GM21390 (cell line): ENCODE data around the gene WDR12.
"Not testable (repeated sequence)": the region's sequence is repeated elsewhere in the genome, so short reads cannot be mapped to it uniquely, and the experiment has no call there.

ENCODE experiments used
- ATAC-seq: cut with Tn5 transposase; IDR thresholded peaks from one replicate; pipeline ENCODE4 v1.9.1; 2021; ENCODE audit not compliant: unreplicated experiment

The WDR12 gene

DNA sequence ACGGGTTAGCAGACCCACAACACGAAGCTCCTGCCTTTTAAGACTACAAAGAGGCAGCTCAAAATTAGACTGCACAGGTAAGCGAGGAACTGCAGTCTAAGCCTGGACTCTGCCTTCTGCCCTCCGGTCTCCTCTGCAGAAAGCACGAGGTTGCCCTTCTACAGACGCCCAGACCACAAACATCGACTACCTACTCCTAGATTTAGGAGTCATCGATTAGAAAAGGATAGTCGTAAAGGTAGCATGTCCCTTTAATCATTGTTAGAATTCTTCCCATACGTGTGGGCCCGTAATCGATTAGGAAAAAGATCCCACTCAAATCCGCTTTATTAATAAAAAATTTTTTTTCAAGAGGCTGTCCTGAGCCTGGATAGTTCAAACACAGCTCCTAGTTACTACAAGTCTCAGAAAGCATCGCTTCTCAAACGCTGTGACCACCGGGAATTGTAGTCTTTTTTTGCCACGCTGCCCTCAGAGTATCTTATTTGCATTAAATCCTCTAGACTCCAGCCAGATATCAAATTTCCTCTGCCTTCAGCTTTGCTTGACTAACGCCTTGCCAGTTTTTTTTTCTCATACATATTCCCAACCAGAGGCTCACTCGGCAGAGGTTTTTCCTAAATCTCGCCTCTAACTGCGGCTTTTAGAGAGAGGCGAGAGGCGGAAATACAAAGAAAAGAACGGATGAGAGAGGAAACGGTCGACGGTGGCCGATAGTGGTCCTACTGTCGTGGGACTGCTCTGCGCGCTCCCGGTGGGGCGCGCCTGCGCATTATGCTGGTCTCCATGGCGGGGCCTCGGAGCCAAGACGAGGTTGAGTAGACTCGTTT is at the start of gene WDR12, which contains the start of gene CARF:
TSS of gene WDR12 (minus strand) at position 162 of the 830 bp plus-strand sequence. CDS start 197 bp downstream, outside the sequence.
TSS of gene CARF (plus strand) at position 764 of the 830 bp plus-strand sequence. CDS start 29,628 bp downstream, outside the sequence.
- ATAC-seq, result peak; percentile 75

DNA sequence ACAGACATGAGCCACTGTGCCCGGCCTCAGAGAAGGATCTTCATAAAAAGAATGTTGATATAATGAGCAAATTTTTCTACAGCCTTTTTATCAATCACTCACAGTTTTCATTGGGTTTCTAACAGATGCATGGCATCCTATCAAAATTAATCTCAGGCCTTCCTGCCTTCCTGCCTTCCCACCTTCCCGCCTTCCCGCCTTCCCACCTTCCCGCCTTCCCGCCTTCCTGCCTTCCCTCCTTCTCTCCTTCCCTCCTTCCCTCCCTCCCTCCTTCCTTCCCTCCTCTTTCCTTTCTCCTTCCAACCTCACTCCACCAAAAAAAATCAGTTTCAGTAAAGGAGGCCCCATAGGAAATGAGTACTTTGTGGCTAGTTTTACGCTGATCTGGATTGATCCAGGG is 49.1 kb upstream of the WDR12 start:
- no peak for ATAC-seq

DNA sequence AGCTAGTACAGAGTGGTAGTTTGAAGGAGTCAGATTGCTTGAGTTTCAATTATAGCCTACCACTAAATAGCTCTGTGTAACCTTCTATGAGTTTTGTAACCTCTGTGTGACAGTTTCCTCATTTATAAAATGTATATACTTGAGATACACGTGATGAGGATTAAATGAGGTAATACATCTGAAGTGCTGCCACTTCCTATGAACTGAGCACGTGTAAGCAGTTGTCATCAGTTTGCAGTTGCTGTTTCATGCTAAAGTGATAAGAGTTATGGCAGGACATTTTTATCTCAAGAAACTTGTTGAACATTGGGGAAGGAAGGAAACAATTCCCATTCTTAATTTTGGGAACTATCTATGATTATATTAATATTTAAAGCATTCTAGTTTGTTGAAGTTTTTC is 39.1 kb upstream of the WDR12 start:
- no peak for ATAC-seq

DNA sequence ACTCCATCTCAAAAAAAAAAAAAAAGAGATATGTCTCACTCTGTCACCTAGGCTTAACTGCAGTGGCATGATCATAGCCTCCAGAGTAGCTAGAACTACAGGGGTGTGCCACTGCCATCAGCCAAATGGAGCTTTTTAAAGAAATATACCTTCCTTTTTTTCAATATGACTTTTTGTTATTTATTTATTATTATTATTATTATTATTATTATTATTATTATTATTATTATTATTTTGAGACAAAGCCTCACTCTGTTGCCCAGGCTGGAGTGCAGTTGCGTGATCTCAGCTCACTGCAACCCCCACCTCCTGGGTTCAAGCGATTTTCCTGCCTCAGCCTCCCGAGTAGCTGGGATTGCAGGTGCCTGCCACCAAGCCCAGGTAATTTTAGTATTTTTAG is 37.9 kb upstream of the WDR12 start:
- not testable (repeated sequence) for ATAC-seq

DNA sequence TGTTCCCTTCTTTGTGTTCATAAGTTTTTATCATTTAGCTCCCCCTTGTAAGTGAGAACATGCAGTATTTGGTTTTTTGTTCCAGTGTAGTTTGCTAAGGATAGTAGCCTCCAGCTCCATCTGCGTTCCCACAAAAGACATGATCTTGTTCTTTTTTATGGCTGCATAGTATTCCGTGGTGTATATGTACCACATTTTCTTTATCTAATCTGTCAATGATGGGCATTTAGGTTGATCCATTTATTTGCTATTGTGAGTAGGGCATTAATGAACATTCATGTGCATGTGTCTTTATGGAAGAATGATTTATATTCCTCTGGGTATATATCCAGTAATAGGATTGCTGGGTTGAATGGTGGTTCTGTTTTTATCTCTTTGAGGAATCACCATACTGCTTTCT is 34.0 kb upstream of the WDR12 start:
- no peak for ATAC-seq

DNA sequence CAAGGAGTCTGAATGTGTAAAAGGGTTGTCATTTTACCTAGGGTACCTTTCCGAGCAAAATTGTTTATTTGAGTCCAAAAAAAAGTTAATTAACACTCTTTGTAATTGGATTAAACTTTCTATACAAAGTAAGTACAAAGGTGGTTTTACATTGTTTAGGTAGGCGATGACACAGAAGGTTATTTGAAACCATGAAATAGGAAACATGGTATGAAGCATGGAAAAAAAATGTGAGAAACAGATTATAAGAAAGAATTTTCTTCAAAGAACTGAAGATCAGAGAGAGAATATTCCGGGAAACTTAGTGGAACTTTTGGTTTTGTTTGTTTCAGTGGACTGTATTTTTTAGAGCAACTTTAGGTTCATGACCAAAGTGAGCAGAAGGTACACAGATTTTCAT is 33.3 kb upstream of the WDR12 start:
- no peak for ATAC-seq

DNA sequence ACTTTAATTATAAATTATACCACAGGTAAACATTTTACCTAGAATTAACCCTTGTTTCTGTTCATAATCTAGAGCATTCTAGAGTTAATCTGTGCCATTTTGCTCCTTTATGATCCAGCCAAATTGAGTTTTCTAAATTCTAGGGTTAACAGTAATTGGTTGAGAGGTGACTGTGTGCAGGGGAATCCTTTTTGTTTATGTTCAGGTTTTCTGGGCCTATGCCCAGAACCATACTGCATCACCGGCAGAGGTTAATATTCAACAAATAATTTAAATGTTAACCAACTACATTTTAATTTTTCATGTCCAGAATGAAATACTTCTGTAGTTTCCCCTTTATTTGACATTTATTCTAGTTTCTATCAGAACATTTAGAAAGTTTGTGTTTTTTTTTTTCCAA is 32.9 kb upstream of the WDR12 start:
- ATAC-seq, result no peak

DNA sequence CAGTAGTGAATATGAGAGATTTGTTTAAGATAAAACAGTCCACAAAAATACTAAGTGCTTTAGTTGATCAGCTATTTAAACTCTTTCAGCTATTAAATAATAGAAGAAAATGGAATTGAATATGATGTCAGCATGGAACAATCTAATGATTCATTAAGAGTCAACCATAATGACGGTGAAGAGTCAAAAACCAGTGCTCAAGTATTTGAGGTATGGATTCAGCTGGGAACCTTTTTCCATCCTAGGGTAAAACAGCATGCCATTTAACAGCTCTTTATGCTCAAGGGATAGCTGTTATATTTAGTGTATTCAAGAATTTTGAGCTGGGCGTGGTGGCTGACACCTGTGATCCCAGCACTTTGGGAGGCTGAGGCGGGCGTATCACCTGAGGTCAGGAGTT is 30.3 kb upstream of the WDR12 start:
- no peak for ATAC-seq

DNA sequence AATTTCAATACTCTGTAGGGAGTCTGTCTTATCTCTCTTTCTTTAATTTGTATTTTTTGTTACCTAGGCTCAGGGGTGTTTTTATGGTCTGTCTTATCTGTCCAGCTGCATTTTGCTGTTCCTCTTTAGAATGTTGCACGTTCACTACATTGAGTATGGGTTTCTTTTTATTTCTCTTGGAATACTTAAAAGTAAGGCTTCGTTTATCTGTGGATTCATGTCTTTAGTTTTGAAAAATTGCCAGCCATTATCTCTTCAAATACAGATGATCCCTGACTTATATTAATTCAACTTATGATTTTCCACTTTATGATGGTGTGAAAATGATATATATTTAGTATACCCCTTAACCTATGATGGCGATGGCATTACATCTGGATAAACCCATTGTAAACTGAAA is 27.5 kb upstream of the WDR12 start:
- ATAC-seq, result no peak

DNA sequence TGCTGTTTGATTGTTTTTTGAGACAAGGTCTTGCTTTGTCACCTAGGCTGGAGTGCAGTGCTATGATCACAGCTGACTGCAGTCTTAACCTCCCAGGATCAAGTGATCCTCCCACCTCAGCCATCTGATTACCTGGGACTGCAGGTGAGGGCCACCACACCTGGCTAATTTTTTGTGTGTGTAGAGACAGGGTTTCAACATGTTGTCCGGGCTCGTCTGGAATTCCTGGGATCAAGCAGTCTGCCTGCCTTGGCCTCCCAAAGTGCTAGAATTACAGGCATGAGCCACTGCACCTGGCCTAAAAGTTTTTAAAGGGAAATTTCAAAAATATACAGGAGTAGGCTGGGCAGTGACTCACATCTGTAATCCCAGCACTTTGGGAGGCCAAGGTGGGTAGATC is 23.0 kb upstream of the WDR12 start:
- ATAC-seq, result no peak

DNA sequence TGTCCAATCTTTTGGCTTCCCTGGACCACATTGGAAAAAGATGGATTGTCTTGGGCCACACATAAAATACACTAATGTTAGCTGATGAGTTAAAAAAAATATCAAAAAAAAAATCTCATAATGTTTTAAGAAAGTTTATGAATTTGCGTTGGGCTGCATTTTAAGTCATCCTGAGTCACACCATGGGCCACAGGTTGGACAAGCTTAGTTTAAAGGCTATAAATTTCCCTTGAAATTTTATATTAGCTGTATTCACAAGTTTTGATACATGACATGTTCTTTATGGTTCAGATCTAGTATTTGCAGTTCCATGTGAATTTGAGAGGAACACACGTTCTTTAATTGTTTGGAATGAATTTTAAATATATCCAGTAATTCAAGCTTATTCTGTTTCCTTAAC is 22.5 kb upstream of the WDR12 start:
- ATAC-seq, result no peak

DNA sequence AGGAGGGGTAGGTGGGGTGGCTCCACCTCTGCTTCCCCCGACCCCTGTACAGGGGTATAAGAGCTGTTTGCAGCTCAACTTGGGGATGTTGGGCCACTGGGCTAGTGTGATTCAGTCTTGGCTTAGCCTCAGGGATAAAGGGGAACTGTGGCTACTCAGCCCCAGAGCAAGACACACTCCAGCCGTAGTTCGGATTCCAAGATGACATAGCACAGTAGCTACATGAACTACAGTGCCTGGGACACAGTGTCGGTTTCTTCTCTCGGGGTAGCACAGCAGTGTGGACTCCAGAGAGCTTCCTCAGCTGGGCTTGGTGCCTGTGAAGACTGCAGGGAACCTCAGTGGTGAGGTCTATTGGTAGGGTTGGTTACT is 21.7 kb upstream of the WDR12 start:
- no peak for ATAC-seq

DNA sequence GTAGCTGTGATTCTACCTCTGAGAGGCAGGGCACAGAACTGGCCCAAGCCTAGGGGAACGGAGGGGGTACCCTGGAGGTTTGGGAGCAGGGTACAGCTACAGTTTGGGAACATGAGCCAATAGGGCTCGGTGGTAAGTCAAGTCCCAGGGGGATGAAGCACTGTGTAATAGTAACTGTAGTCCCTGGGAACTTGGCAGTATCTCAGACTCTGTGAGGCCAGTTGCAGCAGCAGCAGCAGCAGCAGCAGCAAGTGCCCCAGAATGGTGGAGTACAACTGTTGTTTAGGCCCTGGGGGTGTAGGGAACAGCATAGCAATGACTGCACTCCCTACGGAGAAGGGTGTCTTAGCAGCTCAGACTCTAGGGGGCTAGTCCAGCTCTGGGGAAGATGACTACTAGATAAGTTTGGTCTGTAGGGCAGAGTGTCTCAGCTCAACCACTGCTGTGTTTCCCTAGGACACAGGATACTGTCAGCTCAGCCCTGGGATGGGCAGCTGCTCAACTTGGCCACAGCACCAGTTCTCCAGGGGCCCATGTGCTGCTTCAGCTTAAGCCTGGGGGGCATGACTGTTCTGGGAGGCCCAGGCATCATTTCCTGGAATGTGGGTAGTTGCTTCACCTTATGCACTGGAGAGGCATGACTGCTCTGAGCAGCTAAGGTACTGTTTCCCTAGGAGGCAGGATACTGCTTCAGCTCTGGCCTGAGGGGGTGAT is 21.1 kb upstream of the WDR12 start:
- ATAC-seq, result no peak

DNA sequence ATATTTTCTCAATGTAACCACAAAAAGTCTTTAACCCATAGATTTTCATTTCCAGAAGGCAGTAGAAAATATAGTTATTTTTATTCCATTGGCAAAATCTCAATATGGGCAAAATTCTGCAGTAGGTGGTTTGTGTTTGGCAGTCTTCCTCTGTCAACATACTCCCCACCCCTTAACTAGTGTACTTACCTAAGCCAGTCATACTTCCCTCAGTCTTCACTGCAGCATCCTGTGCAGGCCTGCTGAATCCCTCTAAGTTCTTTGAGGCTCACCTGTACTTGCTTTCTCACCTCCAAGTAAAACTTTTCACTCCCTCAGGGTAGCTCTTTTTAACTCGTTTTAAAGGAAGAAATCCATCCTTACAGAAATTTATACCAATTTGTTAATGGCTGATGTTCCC is 7.4 kb upstream of the WDR12 start:
- ATAC-seq, result no peak

DNA sequence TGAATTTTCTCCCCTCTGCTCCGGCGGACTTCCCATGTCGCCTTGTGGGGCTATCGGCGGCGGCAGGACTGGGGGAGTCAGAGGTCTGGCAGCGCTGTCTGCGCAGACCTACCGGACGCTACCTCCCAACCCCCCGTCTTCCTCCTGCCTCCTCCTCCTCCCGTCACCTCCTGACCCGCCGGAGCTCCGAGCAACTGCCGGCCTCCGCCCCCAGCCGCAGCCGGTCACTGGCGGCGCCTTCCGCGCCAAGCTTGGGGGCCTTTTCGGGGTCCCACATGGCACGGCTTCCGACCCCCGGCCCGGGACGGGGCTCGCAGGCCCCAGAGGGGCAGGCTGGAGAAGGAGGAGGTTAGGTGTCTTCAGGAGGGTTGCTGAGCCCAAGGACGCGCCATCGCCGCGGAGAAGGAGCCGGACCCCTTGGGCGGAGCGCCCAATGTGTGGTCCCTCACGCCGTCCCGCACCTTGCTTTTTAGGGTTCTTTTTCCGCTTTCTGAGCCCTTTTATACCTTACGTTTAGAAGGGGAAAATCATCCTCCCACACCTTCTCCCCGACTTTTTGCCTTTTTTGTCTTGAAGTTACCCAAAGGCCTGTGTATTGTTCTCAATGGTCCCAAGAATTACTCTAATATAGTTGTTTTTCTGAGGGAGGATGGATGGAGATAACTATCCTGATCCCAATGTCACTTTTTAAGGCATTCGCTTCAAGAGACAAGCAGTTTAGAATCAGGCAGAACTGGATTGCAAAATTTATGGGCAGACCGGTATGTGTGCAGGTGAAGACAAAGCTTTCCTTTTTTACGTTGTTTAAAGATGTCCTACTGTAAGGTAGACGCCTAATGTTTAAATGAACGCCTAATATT is 1.1 kb upstream of the WDR12 start:
- peak; percentile 53 for ATAC-seq

DNA sequence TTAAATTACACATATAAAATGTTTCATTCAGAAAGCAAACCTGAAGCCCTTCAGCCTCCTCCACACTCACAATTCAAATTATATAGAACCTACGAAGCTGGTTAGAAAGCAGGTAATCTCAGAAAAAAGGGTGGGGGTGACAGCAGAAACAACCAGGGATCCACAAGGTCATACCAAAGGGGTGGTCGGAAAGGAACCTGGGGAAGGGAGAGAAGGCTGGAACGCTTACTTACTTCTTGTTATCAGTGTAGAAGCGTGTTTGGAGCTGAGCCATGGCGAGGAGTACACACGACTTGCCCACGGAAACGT is 316 bp downstream of the WDR12 start:
- peak; percentile 5 for ATAC-seq

DNA sequence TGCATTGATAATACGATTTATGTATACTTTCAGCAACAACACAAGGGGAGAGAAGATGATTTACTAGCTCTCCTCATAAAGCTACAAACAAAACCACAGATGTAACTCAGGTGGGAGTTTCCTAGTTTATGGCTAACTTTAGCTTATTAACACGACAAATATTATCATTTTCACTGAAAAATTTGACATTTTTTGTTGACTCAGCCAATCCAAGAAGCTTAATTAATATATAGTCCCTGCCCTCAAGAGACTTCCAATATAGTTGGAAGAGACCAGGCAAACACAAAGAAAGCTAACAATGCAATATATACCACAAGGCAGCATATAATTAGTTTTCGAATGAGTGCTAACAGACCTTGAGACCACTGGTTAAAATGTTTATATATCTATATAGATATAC is 775 bp downstream of the WDR12 start:
- ATAC-seq, result no peak

DNA sequence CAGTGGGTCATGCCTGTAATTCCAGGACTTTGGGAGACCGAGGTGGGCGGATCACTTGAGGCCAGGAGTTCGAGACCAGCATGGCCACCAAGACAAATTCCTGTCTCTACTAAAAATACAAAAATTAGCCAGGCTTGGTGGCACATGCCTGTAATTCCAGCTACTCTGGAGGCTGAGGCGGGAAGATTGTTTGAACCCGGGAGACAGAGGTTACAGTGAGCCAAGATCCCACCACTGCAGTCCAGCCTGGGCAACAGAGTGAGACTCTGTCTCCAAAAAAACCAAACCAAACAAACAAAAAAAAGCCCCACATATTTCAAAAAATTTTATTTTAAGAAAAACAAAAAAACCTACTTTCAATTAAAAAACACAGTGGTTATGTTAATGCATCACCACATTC is 1.2 kb downstream of the WDR12 start:
- ATAC-seq, result not testable (repeated sequence)

DNA sequence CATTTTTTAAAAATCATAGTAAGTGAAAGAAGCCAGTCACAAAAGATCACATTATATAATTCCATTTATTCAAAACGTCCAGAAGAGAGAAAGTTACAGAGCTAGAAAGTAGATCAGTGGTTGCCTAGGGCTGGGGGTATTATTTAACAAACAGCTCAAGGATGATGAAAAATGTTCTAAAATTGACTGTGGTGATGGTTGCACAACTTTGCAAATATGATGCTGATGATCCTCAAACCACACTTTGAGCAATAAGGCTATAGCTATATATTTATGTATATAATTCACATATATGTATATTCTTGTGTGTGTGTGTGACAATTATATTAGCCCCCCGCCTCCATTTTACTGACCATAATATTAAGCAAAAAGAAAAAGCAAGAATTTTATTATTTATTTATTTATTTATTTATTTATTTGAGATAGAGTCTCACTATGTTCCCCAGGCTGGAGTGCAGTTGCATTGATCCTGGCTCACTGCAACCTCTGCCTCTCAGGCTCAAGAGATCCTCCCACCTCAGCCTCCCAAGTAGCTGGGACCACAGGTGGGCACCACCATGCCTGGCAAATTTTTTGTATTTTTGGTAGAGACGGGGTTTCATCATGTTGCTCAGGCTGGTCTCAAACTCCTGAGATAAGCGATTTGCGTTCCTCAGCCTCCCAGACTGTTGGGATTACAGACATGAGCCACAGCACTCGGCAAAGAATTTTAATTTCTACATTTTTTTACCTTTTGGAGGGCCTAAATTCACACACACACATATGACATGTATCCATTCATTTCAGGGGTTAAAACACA is 1.9 kb downstream of the WDR12 start:
- no peak for ATAC-seq

DNA sequence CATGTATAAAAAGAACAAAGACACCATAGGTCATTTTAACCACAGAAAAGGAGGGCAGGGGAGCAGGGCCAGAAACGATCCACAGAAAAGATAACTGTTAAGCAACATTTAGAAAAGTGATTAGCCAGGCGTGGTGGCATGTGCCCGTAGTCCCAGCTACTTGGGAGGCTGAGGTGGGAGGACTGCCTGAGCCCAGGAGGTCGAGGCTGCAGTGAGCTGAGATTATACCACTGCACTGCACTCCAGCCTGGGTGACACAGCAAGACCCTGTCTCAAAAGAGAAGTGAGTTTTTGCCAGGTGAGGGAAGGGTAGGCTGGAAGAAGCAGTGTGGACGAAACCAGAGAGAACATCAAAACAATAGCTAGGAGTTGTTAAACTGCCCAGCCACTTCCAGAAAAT is 3.3 kb downstream of the WDR12 start:
- ATAC-seq, result no peak

DNA sequence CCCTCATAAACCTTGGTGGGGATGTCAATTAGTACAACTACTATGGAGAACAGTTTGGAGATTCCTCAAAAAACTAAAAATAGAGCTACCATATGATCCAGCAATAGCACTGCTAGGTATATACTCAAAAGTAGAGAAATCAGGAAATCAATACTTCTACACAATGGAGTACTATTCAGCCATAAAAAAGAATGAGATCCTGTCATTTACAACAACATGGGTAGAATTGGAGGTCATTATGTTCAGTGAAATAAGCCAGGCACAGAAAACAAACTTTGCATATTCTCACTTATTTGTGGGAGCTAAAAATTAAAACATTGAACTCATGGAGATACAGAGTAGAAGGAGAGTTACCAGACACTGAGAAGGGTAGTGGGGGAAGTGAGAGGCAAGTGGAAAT is 6.0 kb downstream of the WDR12 start:
- not testable (repeated sequence) for ATAC-seq
